GM19324 (cell line): Measurements from ENCODE around the gene HDAC7.
A peak's percentile ranks its signal among the peaks of the same experiment; 100 is the strongest.

Experiments
- ATAC-seq: cut with Tn5 transposase; IDR thresholded peaks from one replicate; pipeline ENCODE4 v1.9.1; 2021; ENCODE audit warnings: mild to moderate bottlenecking, moderate library complexity; ENCODE audit not compliant: unreplicated experiment, low FRiP score

The HDAC7 gene

DNA sequence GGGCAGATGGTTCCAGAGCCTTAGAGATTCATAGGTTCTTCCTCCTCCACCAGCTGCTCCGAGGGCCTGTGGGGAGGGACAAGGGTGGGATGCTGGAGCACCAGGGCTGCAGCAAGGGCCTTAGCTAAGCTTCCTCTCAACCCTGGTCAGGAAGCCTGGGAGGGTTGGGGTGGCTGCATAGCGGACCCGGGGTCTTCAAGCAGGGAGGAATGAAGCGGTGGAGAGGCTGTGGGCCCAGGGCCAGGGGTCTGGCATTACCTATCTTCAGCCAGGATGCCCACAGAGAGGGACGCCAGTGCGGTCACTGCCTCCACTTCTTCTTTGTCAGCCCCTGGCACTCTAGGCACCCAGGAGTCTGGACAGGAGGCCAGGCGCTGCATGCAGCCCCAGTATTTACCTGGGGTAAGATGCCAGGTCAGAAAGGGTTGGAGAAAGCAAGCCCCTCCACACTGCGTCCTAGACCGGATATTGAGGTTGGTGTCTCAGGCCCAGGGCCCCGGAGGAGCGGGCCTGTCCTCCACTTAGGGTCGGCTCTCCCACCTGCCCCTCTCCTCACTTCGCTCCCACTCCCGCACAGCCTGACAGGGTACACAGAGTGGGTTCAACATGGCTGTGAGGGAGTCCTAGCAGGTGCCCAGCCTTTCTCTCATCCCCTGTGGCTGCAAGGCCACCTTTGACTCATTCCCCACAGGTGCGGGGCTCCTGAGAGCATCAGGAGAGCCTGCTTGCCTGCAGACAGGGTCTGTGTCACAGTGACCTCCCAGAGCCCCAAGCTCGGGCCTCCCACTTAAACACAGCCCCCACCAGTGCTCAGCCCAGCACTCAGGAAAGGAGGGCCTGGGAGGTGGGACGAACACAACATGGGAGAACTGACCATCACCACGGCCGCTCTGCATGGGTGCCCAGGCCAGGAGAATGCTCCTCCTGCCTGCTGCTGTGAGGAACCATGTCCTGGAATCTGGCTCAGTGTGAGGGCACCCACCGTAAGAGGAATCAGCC, 35.6 kb downstream of the HDAC7 start:
- ATAC-seq, result no peak

DNA sequence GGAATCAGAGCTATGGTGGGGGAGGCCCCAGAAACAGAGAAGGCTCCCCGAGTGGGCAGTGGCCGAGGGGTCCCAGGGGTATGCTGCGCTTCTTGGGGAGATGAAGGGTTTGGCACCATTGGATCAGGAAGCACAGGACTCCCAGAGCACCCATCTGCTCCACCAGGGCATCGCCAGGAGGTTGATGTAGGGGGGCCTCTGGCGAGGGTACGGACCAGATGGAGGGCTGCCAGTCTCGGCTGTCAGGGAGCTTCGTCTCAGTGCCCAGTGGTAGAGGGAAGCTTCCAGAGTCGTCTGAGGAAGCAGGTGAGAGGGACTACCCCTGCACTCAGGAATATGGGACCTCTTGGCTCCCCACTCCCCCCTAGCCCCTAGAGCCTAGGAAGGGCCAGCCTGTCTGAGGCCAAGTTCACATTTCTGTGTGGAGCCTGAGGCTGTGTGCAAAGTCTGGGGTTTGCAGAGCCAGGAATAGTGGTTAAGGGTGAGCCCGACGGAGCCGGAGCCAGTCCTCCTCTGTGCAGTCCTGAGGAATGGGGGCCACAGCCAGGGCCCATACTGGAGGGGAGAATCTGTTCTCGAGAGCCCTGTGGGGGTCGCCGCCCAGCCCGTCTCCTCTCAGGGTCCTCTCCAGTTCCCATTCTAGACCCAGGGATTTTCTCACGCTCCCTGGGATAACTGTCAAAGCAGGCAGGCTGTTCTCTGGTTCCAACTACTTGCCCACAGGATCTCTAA, 36.5 kb downstream of the HDAC7 start:
- ATAC-seq, result no peak

GRCh38 chr12:47782372-47782770, 37.3 kb downstream of the HDAC7 start:
- ATAC-seq, result no peak

GRCh38 chr12:47781479-47782371, 38.0 kb downstream of the HDAC7 start:
- no peak for ATAC-seq

GRCh38 chr12:47779943-47780504, 39.7 kb downstream of the HDAC7 start:
- no peak for ATAC-seq

- peak; percentile 76 for ATAC-seq
Measured at GRCh38 chr12:47779301-47779942, 40.3 kb downstream of the HDAC7 start.

- no peak for ATAC-seq
Measured at GRCh38 chr12:47778881-47779280, 40.8 kb downstream of the HDAC7 start.

- no peak for ATAC-seq
Measured at GRCh38 chr12:47777741-47778558, 41.8 kb downstream of the HDAC7 start.

GRCh38 chr12:47777151-47777550, 42.6 kb downstream of the HDAC7 start:
- ATAC-seq, result no peak

GRCh38 chr12:47776471-47777143, 43.1 kb downstream of the HDAC7 start:
- no peak for ATAC-seq

GRCh38 chr12:47775100-47775911, 44.4 kb downstream of the HDAC7 start:
- ATAC-seq, result no peak

DNA sequence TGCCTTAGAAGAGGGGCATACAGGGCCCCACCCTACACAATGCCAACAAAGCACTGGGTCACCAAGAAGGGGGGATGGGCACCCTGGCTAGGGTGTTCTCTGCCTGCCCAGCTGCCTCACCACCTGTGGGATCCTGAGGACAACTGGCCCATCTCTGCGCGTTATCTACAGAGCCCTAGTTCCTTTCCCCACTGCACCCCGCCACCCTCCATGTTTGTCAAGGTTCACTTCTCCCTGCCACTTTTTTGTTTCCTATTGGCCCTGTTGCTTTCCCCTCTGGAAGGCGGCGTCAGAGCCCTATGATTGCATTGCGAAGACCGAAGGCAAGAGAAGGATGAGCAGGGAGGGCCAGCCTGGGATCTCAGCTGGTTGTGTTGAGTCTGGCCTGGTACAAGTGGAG, 45.0 kb downstream of the HDAC7 start:
- ATAC-seq, result no peak

- no peak for ATAC-seq
Measured at GRCh38 chr12:47773858-47774580, 45.7 kb downstream of the HDAC7 start.

DNA sequence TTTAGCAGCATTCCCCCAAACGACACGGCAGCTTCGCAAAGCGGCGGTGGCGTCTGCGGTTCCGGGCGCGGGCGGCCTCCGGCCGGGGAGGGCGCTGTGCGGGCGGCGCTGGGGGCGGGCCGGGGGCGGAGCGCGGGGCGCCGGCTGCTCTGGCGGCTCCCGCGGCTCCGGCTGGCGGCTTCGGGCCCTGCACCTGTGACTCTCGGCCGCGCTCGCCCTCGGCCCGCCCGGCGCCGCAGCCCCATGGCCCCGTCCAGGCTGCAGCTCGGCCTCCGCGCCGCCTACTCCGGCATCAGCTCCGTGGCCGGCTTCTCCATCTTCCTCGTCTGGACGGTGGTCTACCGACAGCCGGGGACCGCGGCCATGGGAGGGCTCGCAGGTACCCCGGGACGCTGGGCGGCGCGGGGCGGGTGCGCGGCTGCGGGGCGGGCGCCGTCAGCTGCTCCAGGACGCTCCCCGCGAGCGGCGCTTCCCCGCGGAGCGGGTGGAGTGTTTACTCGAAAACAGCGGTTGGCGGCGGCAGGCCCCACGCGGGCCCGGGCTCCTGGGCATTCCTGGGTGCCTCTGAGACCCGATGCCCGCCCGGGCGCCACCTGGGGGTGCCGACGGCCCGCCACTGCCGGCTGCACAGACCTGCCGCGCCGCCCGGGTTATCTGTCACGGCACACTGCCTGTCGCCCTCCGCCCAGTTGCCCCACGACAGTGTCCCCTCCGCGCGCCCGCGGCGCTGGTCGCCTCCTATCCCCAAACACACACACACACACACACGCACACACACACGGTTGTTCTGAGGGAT, 46.4 kb downstream of the HDAC7 start, which contains the start of gene SLC48A1:
SLC48A1 (plus strand) TSS at position 177 of the 796 bp plus-strand sequence; CDS start at position 244, 67 bp downstream.
- peak; percentile 90 for ATAC-seq

GRCh38 chr12:47772738-47773061, 47.0 kb downstream of the HDAC7 start:
- no peak for ATAC-seq

GRCh38 chr12:47772094-47772660, 47.5 kb downstream of the HDAC7 start:
- ATAC-seq, result no peak
